HG03064 (cell line): ENCODE results near the gene GRM4.
"Not testable (repeated sequence)": the region's sequence is repeated elsewhere in the genome, so short reads cannot be mapped to it uniquely, and the experiment has no call there.

ENCODE experiments used
- ATAC-seq: cut with Tn5 transposase; IDR thresholded peaks from one replicate; pipeline ENCODE4 v1.9.1; 2021; ENCODE audit warnings: low read depth; ENCODE audit not compliant: unreplicated experiment

The GRM4 gene

DNA sequence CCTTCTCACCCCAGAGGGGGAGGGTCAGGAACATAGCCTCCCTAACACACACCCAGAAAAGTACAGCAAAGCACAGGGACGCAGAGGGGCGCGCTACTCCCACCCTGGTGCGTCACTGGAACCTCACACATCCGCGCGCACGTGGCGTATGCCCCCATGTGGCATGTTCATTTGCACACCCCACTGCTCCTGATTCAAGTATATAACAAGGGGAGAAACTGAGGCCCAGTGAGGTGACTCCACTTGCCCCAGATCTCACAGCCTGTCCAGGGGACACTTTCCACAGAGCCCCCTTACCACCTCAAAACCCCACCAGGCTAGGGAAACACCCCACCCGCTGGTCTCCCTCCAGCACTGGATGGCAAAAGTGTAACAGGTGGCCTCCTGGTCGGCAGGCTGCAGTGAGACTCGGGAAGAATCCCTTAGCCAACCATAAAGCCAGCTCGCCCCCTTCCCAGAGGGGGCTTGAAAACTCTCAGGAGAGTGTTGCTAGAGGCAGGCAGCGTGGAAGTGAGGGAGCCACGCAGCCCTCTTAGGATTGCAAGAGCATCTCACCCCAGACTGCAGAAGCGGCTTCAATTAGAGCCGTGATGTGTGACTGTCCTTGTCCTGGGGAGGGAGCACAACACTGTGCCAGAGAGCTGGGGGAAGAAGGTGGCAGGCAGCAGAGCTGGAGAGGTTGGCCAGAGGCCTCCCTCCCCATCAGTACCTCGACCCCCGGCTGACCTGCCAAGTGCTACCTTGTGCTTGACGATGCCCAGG, at the start of gene GRM4:
Gene GRM4 (minus strand): TSS at position 67 of the 762 bp plus-strand sequence. CDS start 12,591 bp downstream, outside the sequence.
- no peak for ATAC-seq

DNA sequence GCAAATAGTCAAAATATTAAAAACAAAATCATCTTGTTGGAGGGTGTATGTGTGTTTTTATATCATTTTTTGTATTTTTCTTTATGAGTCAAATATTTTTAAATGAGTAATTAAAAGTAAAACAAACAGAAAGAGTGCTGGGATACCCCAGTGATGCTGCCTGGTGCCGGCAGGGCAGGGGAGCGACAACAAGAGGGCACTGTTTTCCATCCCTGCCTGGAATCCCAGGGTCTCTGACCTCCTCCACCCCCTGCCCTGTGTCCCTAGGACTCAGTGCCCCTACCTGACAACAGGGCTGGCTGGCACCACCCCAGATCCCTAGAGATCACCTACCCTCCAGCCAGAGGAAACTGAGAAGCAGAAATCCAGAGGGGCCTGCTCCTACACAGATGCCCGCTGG, 48.9 kb upstream of the GRM4 start:
- no peak for ATAC-seq

DNA sequence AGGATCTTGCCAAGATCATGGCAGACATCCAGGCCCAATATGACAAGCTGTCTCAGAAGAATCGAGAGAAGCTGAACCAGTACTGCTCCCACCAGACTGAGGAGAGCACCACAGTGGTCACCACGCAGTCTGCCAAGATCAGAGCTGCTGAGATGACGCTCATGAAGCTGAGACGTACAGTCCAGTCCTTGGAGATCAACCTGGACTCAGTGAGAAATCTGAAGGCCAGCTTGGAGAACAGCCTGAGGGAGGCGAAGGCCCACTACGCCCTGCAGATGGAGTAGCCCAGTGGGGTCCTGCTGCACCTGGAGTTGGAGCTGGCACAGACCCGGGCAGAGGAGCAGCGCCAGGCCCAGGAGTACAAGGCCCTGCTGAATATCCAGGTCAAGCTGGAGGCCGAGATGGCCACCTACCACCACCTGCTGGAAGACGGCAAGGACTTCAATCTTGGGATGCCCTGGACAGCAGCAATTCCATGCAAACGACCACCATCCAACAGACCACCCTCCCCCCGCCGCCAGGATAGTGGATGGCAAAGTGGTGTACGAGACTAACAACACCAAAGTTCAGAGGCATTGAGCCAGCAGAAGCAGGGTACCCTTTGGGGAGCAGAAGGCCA, 44.7 kb upstream of the GRM4 start:
- ATAC-seq = no peak

DNA sequence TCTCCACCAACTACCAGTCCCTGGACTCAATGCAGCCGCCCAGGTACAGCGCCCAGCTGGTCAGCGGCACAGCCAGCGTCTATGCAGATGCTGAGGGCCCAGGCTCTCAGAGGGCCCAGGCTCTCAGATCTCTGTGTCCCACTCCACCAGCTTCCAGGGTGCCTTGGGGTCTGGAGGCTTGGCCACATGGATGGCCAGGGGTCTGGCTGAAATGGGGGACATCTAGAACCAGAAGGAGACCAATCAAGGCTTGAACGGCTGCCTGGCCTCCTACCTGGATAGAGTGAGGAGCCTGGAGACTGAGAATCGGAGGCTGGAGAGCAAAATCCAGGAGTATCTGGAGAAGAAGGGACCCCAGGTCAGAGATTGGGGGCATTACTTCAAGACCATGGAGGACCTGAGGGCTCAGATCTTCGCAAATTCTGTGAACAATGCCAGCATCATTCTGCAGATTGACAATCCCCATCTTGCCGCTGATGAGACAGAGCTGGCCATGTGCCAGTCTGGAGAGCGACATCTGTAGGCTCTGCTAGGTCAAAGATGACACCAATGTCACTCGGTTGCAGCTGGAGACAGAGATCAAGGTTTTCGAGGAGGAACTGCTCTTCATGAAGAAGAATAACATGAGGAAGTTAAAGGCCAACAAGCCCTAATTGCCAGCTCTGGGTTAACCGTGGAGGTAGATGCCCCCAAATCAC, 44.1 kb upstream of the GRM4 start:
- ATAC-seq = no peak

DNA sequence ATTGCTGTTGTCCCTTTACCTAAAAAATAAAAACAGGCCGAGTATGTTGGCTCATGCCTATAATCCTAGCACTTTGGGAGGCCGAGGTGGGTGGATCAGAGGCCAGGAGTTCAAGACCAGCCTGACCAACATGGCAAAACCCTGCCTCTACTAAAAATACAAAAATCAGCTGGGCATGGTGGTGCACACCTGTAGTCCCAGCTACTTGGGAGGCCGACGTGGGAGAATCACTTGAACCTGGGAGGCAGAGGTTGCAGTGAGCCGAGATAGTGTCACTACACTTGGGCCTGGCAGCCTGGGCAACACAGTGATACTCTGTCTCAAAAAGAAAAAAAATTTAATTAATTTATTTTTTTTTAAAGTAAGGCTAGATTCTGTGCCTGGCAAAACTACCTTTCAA, 38.8 kb upstream of the GRM4 start:
- not testable (repeated sequence) for ATAC-seq

DNA sequence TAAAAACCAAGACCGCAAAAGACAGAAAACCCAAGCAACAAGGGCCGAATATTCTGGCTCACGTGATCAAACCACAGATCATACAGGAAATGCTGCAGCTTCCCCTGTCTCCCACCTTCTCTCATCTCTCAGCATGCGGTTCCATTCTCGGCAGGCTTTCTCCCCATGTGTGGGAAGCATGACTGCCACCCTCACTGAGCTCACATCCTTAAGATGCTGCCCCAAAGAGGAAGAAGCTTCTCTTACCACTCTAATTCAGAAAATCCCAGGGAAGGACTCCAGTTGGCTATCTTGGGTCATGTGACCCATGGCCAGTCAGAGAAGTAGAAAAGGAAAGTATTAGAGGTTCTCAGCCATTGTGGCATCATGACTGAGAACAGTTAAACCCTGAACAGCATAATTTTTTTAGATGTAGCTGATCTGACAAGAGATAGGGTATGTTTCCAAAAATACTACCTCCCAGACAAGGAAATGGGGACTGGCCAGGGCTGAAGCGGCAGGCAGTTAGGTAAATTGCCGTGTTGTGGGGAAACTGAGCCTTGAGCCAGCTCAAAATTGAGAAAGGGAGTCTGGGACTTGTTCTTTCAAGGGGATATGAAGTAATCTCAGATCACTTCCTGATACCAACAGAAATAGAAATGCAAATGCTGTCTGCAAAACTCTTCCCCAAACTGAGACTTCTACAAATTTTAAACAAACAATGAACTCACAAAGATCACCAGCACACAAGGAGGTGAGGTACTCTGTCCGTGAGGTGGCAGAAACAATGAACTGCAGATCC, 37.1 kb upstream of the GRM4 start:
- no peak for ATAC-seq

DNA sequence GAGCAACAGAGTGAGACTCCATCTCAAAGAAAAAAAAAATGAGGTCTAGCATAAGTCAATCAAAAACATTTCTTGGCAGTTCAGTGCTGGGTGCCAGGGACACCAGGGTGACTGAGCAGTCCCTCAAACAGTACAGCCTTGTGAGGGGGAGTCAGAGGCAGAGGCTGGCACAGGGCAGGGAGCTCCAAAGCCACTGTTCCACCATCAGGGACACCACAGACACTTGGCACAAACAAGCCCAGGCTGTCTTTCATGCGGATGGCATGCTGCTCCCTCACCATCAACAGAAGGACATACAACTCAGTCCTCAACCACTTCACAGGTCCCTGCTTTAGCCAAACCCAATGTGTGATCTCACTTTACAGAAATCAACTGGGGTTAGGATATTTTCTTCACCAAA, 36.0 kb upstream of the GRM4 start:
- no peak for ATAC-seq

DNA sequence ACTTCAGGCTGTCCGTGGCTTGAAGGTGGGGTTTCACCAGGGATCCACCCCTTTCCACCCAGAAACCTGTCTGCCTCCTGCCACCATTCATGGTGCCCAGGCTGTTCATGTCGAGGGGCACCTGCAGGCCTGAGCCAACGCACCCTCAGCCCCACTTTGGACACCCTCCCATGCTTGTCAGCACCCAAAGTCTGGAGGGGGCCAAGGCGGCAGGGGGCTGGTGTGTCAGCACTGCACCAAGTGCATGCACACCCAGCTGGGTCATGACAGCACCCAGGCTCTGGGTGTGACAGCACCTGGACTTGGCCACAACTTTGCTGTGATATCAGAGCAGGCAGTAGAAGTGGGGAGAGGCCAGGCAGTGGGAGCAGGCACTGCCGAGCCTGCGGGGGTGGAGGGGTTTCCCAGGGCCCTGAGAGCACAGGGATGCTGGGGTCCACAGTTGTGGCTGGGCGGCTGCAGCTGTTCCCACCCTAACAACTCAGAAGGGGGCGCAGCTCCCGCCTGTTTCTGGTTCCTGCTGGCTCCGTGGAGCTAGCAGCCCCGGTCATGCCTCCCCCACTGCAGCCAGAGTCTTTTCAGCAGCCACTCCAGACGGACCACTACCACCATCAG, 33.3 kb upstream of the GRM4 start:
- ATAC-seq = no peak

DNA sequence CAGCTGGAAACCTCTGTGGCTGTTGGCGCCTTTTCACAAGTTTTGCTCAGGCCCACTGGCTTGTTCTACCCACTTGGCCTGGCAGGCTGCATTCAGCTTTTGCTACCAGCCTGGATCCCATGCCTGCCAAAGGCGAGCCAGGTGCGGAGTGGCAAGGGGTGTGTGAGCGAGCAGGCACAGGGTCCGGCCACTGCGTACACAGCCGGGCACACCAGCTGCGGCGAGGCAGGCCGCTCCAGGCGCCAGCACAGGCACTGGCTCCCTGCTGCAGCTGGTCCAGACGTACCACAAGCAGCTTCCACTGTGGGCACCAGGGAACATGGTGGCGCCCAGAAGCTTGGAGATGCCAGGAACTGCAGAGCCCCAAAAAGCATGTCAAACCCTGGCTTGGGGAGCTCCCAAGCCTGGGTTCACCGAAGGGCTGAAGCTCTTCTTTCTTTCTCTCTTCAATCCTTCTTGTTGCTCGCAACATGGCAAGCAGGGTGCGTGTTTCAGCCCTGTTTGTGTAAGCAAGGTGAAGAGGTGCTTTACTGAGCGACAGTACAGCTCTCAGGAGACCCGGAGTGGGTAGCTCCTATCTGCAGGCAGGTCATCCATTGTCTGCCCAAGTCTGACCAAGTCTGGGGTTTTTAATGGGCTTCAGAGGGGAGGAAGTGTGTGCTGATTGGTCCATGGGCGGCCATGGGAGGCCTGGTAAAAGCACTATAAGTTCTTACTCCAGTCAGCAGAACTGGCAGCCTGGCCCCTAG, 32.6 kb upstream of the GRM4 start:
- ATAC-seq = no peak

DNA sequence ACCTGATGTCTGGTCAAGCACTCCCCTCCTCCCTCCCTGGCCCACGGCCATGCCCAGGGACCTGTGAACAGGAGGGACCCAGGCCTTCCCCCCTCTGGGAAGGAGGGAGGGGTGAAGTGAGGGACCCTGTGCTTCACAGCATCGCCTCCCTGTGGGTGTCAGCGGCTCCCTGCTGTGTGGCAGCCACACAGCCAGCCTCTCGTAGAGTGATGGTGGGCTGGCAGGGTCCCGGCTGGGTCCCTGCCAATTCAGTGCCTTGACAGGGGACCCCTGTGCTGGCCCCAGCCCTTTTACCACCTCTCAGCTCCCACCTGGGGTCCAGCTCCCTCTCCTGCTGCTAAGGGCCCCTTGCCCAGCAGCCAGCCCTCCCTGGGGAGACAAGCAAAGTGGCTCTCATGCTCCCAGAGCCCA, 31.3 kb upstream of the GRM4 start:
- no peak for ATAC-seq

DNA sequence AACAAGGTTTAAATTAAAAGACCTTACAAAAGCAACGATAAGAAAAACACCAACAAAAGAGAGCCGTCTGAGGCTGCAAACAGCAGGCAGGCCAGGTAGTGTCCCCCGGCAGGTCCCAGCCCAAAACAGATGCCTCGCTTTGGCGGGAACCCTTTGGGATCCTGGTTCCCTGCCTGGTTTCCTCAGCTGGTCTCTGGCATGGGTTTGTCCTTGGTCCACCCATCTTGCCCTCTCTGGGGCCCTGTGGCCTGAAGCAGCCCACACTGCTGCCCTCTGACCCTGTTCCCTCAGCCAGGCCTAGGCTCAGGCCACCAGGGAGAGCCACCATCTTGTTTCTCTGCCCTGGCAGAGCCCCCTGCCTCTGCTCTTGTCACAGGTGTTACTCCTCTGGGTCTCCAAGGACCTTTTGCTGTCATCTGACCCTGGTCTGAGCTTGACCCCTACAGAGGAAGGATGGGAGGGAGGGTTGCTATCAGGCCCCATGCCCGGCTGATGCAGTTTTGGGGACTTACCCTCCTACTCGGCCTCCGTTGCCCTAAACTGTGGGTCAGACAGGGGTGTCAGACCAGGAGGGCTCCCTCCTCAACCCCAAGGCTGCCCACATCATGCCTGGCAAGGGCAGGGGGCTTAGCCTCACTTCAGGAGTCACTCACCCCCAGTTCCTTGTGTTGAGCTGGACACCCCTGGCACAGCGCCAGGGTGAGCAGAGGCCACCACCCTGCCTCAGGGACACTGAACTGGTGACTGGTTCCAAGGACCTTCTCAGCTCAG, 30.6 kb upstream of the GRM4 start:
- no peak for ATAC-seq

DNA sequence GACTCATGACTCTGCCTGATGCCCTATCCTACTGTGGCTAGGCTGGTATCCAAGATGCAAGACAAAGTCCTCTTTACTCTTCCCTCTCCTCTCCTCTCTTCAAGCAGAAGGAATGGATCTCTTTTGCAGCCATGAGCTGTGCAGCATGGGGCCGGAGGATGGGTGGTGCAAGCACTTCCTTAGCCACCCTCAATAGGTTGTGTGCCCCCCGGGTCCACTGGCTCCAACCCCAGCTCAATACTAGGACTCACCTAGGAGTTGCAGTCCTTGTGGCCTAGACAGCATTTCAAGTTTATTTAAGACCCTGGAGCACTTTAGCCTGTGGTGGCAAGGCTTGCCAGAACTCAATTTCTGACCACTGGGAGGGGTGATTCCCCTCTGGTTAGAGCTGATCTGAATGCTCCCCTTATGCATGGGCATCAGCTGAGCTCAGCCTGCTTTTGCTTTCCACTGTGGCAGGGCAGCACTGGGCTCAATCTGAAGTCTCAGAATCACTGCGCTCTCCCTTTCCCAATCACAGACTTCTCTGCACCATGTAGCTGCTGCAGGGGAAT, 29.0 kb upstream of the GRM4 start:
- no peak for ATAC-seq

DNA sequence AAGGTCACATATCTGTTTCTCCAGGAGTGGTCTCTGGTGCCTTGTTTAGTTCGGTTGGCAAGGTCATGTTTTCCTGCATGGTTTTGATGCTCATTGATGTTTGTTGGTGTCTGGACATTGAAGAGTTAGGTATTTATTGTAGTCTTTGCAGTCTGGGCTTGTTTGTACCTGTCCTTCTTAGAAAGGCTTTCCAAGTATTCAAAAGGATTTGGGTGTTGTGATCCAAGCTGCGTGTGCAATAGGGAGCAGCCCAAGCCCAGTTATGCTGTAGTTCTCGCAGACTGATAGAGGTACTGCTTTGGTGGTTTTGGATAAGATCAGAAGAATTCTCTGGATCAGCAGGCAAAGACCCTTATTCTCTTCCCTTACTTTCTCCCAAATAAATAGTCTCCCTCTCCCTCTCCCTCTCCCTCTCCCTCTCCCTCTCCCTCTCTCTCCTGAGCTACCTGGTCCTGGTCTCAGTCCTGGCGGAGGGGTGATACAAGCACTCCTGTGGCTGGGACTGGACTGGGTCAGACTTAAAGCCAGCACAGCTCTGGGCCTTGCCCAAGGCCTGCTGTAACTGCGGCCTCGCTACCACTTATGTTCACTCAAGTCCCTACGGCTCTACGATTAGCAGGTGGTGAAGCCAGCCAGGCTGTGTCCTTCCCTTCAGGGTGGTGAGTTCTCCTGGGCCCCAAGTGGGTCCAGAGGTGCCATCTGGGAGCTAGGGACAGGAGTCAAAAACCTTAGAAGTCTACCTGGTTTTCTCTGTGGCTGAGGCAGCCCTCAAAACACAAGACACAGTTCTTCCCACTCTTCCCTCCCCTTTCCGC, 27.3 kb upstream of the GRM4 start:
- ATAC-seq = no peak

DNA sequence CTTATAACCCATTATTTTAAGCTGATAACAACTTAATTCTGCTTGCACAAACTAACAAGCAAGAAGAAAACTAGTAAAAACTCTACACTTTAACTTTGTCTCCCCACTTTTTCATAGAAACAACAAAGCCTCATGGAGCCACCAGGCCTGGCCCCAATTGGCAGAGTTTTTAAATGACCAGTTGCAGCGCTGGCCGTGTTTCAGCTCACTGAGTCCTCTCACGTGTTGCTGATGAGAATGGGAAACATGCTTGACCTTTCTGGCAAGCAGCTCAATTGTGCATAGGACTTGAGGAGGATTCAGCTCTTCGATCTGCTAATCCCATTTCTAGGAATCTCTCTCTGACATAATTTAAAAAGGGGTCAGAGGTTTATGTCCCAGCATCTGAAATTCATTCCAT, 24.5 kb upstream of the GRM4 start:
- ATAC-seq = no peak

DNA sequence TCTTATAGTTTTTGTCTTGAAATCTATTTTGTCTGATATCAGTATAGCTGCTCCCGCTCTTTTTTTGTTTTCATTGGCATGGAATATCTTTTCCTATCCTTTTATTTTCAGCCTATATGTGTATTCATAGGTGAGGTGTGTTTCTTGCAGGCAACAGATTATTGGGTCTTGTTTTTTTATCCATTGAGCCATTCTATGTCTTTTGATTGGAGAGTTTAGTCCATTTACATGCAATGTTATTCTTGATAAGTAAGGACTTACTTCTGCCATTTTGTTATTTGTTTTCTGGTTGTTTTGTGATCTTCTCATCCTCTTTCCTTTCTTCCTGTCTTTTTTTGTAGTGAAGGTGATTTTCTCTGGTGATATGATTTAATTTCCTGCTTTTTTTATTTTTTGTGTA, 24.0 kb upstream of the GRM4 start:
- ATAC-seq = no peak

DNA sequence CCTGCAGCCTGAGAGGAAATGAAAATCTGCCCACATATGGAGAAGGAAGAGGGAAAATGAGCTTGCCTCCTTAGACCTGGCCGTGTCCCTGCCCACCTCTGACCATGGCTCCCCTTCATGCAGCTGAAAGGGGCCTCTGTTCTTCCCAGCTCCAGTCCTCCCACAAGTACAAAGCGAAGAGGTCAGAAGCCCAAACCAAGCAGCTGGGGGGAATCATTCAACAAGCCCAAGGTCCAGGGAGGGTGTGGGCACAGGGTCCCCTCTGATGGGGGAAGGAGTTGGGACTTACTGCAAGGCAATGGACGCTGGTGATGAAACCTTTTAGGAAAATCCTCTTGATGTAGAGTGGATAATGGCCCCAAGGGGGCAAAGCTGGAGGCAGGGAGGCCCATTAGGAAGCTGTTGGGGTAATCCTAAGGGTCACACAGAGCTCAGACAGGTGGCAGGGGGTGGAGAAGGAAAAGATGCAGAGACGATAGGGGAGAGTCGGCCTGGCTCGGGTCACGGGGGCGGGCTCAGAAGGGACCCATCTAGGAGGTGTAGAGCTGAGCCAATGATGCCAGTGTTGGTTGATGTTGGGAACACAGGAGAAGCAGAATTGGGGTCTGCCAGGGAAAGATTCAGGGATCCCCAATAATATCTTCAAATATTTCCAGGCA, 16.1 kb upstream of the GRM4 start:
- ATAC-seq = no peak

DNA sequence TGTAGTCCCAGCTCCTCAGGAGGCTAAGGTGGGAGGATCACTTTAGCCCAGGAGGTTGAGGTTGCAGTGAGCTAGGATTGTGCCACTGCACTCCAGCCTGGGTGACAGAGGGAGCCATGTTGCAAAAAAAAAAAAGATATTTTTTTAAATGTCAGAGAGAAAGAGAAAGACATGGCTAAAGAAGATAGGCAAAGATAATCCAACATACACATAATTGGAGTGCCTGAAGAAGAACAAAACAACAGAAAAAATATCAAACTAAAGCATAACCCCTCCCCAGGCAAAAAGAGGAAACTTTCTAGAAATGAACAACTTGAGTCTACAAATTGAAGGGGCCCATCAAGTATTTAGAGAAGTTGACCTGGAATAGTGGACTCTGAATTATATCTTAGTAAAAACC, 14.0 kb upstream of the GRM4 start:
- no peak for ATAC-seq

DNA sequence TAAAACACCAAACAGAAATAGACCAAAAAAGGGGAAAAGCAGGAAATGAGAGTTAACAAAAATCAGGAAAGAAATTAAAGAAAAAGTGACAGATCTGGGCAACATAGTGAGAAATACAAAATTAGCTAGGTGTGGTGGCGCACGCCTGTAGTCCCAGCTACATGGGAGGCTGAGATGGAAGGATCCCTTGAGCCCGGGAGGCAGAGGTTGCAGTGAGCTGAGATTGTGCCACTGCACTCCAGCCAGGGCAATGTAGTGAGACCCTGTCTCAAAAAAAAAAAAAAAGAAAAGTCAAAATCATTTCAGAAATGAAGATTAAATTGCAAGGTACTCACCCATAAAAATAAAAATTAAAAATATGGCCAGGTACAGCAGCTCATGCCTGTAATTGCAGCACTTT, 13.0 kb upstream of the GRM4 start:
- no peak for ATAC-seq
